ENCODE measurements around the gene OPRM1.

OPRM1 gene

GRCh38 chr6:154086510-154086909 lies 47.5 kb downstream of the OPRM1 start:
- DNase-seq = no peak

GRCh38 chr6:154092326-154092962 lies 53.4 kb downstream of the OPRM1 start:
- DNase-seq = no peak

GRCh38 chr6:154093231-154094044 lies 54.4 kb downstream of the OPRM1 start:
- no peak for DNase-seq

- DNase-seq = no peak
Observed at GRCh38 chr6:154095571-154095970, 56.5 kb downstream of the OPRM1 start.

- no peak for DNase-seq
Observed at GRCh38 chr6:154096316-154096715, 57.3 kb downstream of the OPRM1 start.

- DNase-seq = no peak
Observed at GRCh38 chr6:154096834-154097233, 57.8 kb downstream of the OPRM1 start.

- no peak for DNase-seq
Observed at GRCh38 chr6:154099211-154099610, 60.2 kb downstream of the OPRM1 start.

- no peak for DNase-seq
Observed at GRCh38 chr6:154106251-154106650, 67.2 kb downstream of the OPRM1 start.

- DNase-seq = no peak
Observed at GRCh38 chr6:154111025-154111424, 72.0 kb downstream of the OPRM1 start.

- DNase-seq = no peak
Observed at GRCh38 chr6:154112181-154112809, 73.3 kb downstream of the OPRM1 start.

- no peak for DNase-seq
Observed at GRCh38 chr6:154113392-154113791, 74.4 kb downstream of the OPRM1 start.

GRCh38 chr6:154117485-154117884 lies 78.4 kb downstream of the OPRM1 start:
- DNase-seq = no peak

GRCh38 chr6:154122195-154122925 lies 83.3 kb downstream of the OPRM1 start:
- DNase-seq = no peak

GRCh38 chr6:154123155-154123956 lies 84.3 kb downstream of the OPRM1 start:
- DNase-seq = no peak

GRCh38 chr6:154125421-154125820 lies 86.4 kb downstream of the OPRM1 start:
- DNase-seq = no peak

- no peak for DNase-seq
Observed at GRCh38 chr6:154127657-154128056, 88.6 kb downstream of the OPRM1 start.

GRCh38 chr6:154134471-154135147 lies 95.6 kb downstream of the OPRM1 start:
- no peak for DNase-seq

- no peak for DNase-seq
Observed at GRCh38 chr6:154138793-154139192, 99.8 kb downstream of the OPRM1 start.

GRCh38 chr6:154139892-154140291 lies 100.9 kb downstream of the OPRM1 start:
- no peak for DNase-seq

GRCh38 chr6:154140743-154141142 lies 101.7 kb downstream of the OPRM1 start:
- DNase-seq = no peak

GRCh38 chr6:154143753-154144152 lies 104.7 kb downstream of the OPRM1 start:
- DNase-seq = no peak
